C4-2B (cell line): ENCODE results near the gene ZC4H2.
A peak's percentile ranks its signal among the peaks of the same experiment; 100 is the strongest.
"Not testable (repeated sequence)": the region's sequence is repeated elsewhere in the genome, so short reads cannot be mapped to it uniquely, and the experiment has no call there.

Experiments used
- H3K27ac ChIP-seq: fragments of 450-650 bp; 2 replicates; pipeline ENCODE4 v1.5.1; 2017
- CTCF ChIP-seq: fragments of 450-650 bp; conservative IDR thresholded peaks from 2 replicates; pipeline ENCODE4 v1.5.1; 2017; ENCODE audit warnings: mild to moderate bottlenecking
- ZFX ChIP-seq: fragments of 450-650 bp; IDR thresholded peaks from 2 replicates; pipeline ENCODE4 v1.6.1; 2017

The ZC4H2 gene

GRCh38 chrX:64885850-64886249 lies 90.4 kb downstream of the ZC4H2 start:
- no peak overlapping the region for H3K27ac ChIP-seq
- peak; percentile 58 for TF ChIP-seq CTCF
- no peak for TF ChIP-seq ZFX

- H3K27ac ChIP-seq = not testable (repeated sequence)
These were observed 97.5 kb downstream of the ZC4H2 start for GRCh38 chrX:64878709-64879108.

- no peak overlapping the region for H3K27ac ChIP-seq
These were observed 109.0 kb downstream of the ZC4H2 start for GRCh38 chrX:64867217-64867616.

More at GRCh38 chrX:64867217-64867616, 109.0 kb downstream of the ZC4H2 start:
- TF ChIP-seq CTCF (no peak), ZFX (no peak)
